ENCODE data around the gene DPP6.

- TF ChIP-seq RAD21 (conservative IDR thresholded peaks at IDR 0.05 in 1 of 2, IDR thresholded peaks at IDR 0.05 in 1 of 2) = no peak
- TF ChIP-seq CTCF (IDR thresholded peaks at IDR 0.05) = no peak
- no peak for TF ChIP-seq POLR2A (IDR thresholded peaks at IDR 0.05; ENCODE audit: low read length)
- TF ChIP-seq HDAC2 (IDR thresholded peaks at IDR 0.05) = no peak
- no peak for TF ChIP-seq HMGXB4 (CRISPR knock-in tag; IDR thresholded peaks at IDR 0.05; ENCODE audit: borderline replicate concordance)
- no peak for TF ChIP-seq MAFK (IDR thresholded peaks at IDR 0.05; ENCODE audit: partially characterized antibody)
- TF ChIP-seq FOSL2 (IDR thresholded peaks at IDR 0.05) = no peak
- no peak for TF ChIP-seq FOSL2 (CRISPR knock-in tag; IDR thresholded peaks at IDR 0.05)
- TF ChIP-seq EP300 (IDR thresholded peaks at IDR 0.05) = no peak
- TF ChIP-seq ZC3H11A (IDR thresholded peaks at IDR 0.05) = no peak
- no peak for TF ChIP-seq CHD2 (IDR thresholded peaks at IDR 0.05; ENCODE audit: low read length, partially characterized antibody)
- no peak for TF ChIP-seq MAX (IDR thresholded peaks at IDR 0.05)
- no peak for TF ChIP-seq KDM1A (IDR thresholded peaks at IDR 0.05; ENCODE audit: low read depth)
- no peak for TF ChIP-seq E2F6 (IDR thresholded peaks at IDR 0.05; ENCODE audit: borderline replicate concordance, low read depth)
These were observed 579.0 kb downstream of the DPP6 start for GRCh38 chr7:154631162-154631561.
